GM21515 (cell line): Measurements from ENCODE around the gene PTRHD1.
"Not testable (repeated sequence)": the region's sequence is repeated elsewhere in the genome, so short reads cannot be mapped to it uniquely, and the experiment has no call there.

Experiments
- ATAC-seq: cut with Tn5 transposase; IDR thresholded peaks from one replicate; pipeline ENCODE4 v1.9.1; 2021; ENCODE audit not compliant: unreplicated experiment

Gene PTRHD1

GRCh38 chr2:24792874-24793760 is at the start of gene PTRHD1, which contains the start of gene CENPO:
TSS of gene PTRHD1 (minus strand) at chr2:24793391. CDS start at chr2:24793377, 14 bp downstream.
TSS of gene CENPO (plus strand) at chr2:24793425. CDS start at chr2:24793920, 495 bp downstream.
- ATAC-seq, result peak; percentile 88

- no peak for ATAC-seq
Measured at GRCh38 chr2:24842081-24843050, 49.2 kb upstream of the PTRHD1 start.

GRCh38 chr2:24840962-24841945 is 48.1 kb upstream of the PTRHD1 start:
- no peak for ATAC-seq

- ATAC-seq, result no peak
Measured at GRCh38 chr2:24840164-24840869, 47.1 kb upstream of the PTRHD1 start.

- no peak for ATAC-seq
Measured at GRCh38 chr2:24839729-24840128, 46.5 kb upstream of the PTRHD1 start.

- no peak for ATAC-seq
Measured at GRCh38 chr2:24838541-24838940, 45.4 kb upstream of the PTRHD1 start.

GRCh38 chr2:24837996-24838513 is 44.9 kb upstream of the PTRHD1 start:
- ATAC-seq, result no peak

- no peak for ATAC-seq
Measured at GRCh38 chr2:24836706-24837105, 43.5 kb upstream of the PTRHD1 start.

GRCh38 chr2:24836206-24836605 is 43.0 kb upstream of the PTRHD1 start:
- ATAC-seq, result no peak

GRCh38 chr2:24835411-24835810 is 42.2 kb upstream of the PTRHD1 start:
- not testable (repeated sequence) for ATAC-seq

- ATAC-seq, result no peak
Measured at GRCh38 chr2:24834733-24835395, 41.7 kb upstream of the PTRHD1 start.

GRCh38 chr2:24833821-24834732 is 40.9 kb upstream of the PTRHD1 start:
- ATAC-seq, result no peak

GRCh38 chr2:24832931-24833701 is 39.9 kb upstream of the PTRHD1 start:
- ATAC-seq, result no peak

GRCh38 chr2:24832521-24832920 is 39.3 kb upstream of the PTRHD1 start:
- no peak for ATAC-seq

GRCh38 chr2:24832073-24832461 is 38.9 kb upstream of the PTRHD1 start:
- ATAC-seq, result no peak

- no peak for ATAC-seq
Measured at GRCh38 chr2:24831221-24832072, 38.3 kb upstream of the PTRHD1 start.
